HL-60 (cell line): Measurements from ENCODE around the gene EPHA4.

ENCODE experiments used
- DNase-seq, 2 experiments: peaks; one replicate each; pipeline ENCODE4 v3.0.0-alpha.2; 2010 to 2020; ENCODE audit warnings: low read depth in 1 of 2, low spot score in 1 of 2
- H3K27ac ChIP-seq: fragments of 250-450 bp; sonication (Bioruptor Pico); replicated peaks from 2 replicates; pipeline ENCODE4 v1.5.1; 2020; ENCODE audit warnings: mild to moderate bottlenecking, moderate library complexity
- H3K27me3 ChIP-seq: fragments of 250-450 bp; sonication (Bioruptor Pico); 2 replicates; pipeline ENCODE4 v1.5.1; 2021; ENCODE audit warnings: mild to moderate bottlenecking, moderate library complexity; ENCODE audit not compliant: insufficient read depth, poor library complexity, severe bottlenecking
- H3K4me3 ChIP-seq: replicated peaks from 2 replicates; pipeline ENCODE4 v1.5.1; 2011; ENCODE audit warnings: mild to moderate bottlenecking, control low read depth, low read length; ENCODE audit not compliant: insufficient read depth
- GABPA ChIP-seq: IDR thresholded peaks from 2 replicates; pipeline ENCODE4 v1.6.1; 2012; ENCODE audit warnings: low read depth
- POLR2AphosphoS5 ChIP-seq: IDR thresholded peaks from 2 replicates; pipeline ENCODE4 v1.6.1; 2012; ENCODE audit warnings: low read depth
- SPI1 ChIP-seq: IDR thresholded peaks from 2 replicates; pipeline ENCODE4 v1.6.1; 2012; ENCODE audit warnings: low read depth, mild to moderate bottlenecking, borderline replicate concordance
- TF ChIP-seq, protein P1 (sequence below): IDR thresholded peaks from one replicate; pipeline ENCODE4 v1.5.1; 2011; ENCODE audit warnings: low read length, control low read depth, inconsistent platforms; ENCODE audit not compliant: insufficient read depth
- TF ChIP-seq, protein P2 (sequence below): IDR thresholded peaks from 2 replicates; pipeline ENCODE4 v1.6.1; 2012; ENCODE audit warnings: low read depth; ENCODE audit not compliant: insufficient replicate concordance

EPHA4 gene

GRCh38 chr2:221529943-221530652, 42.0 kb downstream of the EPHA4 start:
- no peak for DNase-seq
- no peak overlapping the region for H3K27ac ChIP-seq

GRCh38 chr2:221529177-221529942, 42.7 kb downstream of the EPHA4 start:
- DNase-seq: no peak
- H3K27ac ChIP-seq: no peak overlapping the region
- no peak overlapping the region for H3K4me3 ChIP-seq
- TF ChIP-seq POLR2AphosphoS5 (no peak), GABPA (no peak), SPI1 (no peak)
- TF ChIP-seq, protein P1, sequence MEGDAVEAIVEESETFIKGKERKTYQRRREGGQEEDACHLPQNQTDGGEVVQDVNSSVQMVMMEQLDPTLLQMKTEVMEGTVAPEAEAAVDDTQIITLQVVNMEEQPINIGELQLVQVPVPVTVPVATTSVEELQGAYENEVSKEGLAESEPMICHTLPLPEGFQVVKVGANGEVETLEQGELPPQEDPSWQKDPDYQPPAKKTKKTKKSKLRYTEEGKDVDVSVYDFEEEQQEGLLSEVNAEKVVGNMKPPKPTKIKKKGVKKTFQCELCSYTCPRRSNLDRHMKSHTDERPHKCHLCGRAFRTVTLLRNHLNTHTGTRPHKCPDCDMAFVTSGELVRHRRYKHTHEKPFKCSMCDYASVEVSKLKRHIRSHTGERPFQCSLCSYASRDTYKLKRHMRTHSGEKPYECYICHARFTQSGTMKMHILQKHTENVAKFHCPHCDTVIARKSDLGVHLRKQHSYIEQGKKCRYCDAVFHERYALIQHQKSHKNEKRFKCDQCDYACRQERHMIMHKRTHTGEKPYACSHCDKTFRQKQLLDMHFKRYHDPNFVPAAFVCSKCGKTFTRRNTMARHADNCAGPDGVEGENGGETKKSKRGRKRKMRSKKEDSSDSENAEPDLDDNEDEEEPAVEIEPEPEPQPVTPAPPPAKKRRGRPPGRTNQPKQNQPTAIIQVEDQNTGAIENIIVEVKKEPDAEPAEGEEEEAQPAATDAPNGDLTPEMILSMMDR: no peak
- TF ChIP-seq, protein P2, sequence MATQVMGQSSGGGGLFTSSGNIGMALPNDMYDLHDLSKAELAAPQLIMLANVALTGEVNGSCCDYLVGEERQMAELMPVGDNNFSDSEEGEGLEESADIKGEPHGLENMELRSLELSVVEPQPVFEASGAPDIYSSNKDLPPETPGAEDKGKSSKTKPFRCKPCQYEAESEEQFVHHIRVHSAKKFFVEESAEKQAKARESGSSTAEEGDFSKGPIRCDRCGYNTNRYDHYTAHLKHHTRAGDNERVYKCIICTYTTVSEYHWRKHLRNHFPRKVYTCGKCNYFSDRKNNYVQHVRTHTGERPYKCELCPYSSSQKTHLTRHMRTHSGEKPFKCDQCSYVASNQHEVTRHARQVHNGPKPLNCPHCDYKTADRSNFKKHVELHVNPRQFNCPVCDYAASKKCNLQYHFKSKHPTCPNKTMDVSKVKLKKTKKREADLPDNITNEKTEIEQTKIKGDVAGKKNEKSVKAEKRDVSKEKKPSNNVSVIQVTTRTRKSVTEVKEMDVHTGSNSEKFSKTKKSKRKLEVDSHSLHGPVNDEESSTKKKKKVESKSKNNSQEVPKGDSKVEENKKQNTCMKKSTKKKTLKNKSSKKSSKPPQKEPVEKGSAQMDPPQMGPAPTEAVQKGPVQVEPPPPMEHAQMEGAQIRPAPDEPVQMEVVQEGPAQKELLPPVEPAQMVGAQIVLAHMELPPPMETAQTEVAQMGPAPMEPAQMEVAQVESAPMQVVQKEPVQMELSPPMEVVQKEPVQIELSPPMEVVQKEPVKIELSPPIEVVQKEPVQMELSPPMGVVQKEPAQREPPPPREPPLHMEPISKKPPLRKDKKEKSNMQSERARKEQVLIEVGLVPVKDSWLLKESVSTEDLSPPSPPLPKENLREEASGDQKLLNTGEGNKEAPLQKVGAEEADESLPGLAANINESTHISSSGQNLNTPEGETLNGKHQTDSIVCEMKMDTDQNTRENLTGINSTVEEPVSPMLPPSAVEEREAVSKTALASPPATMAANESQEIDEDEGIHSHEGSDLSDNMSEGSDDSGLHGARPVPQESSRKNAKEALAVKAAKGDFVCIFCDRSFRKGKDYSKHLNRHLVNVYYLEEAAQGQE: no peak
- no peaks in the 10 kb centered on the region for H3K27me3 ChIP-seq

More at GRCh38 chr2:221529943-221530652, 42.0 kb downstream of the EPHA4 start:
- Histone ChIP-seq H3K4me3 (no peak overlapping the region), H3K27me3 (no peaks in the 10 kb centered on the region)
- TF ChIP-seq POLR2AphosphoS5 (no peak), GABPA (no peak), SPI1 (no peak)
- TF ChIP-seq, protein P1: no peak
- TF ChIP-seq, protein P2: no peak

- H3K27ac ChIP-seq: no peak overlapping the region
- no peaks in the 10 kb centered on the region for H3K27me3 ChIP-seq
- DNase-seq: no peak
- H3K4me3 ChIP-seq: no peak overlapping the region
- TF ChIP-seq GABPA: no peak
- TF ChIP-seq, protein P1: no peak
- TF ChIP-seq POLR2AphosphoS5: no peak
- TF ChIP-seq, protein P2: no peak
- TF ChIP-seq SPI1: no peak
Measured at GRCh38 chr2:221527776-221528309, 44.3 kb downstream of the EPHA4 start.
